SH-SY5Y (cell line): Measurements from ENCODE around the gene TRIOBP.

Experiments used
- GATA2 ChIP-seq: IDR thresholded peaks from 2 replicates; pipeline ENCODE4 v1.6.1; 2011; ENCODE audit warnings: mild to moderate bottlenecking, low read depth, low read length
- GATA3 ChIP-seq: IDR thresholded peaks from 2 replicates; pipeline ENCODE4 v1.6.1; 2011; ENCODE audit warnings: low read depth, mild to moderate bottlenecking, low read length, moderate library complexity

The TRIOBP gene

DNA sequence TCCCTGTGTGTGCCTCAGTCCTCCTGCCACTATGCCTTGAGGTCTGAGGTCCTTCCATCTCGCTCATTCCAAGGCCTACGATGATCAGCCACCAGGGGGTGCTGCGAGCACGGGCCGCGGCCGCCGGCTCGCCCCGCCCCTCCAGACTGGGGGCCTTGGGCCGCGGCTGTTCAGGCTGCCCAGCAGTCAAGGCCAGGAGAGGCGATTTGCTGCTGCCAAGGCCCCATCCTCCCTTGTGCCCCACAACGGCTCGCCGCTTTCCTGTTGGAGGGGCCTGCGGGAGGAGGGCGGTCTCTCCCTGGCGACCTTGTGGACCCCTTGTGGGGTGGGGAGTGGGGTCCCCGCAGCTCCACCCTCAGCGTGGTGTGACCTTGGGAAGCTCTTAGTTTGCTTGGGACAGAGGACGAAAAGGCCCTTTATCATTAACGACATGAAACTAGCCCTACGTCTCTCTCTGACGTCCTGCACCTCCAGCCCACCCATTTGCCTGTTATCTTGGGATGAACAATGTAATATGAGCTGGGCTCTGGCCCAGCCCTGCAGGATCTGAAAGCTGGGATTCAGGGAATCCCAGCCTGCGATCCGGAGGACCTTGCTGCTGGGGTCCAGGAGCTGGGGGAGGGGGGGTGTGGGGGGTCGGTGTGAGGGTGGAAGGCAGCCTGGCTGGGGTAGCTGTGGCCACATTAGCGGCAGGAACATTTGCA is 121.0 kb downstream of the TRIOBP start:
- TF ChIP-seq GATA2 (no peak), GATA3 (no peak)

- TF ChIP-seq GATA2, result no peak
- no peak for TF ChIP-seq GATA3
These were observed 121.7 kb downstream of the TRIOBP start for GRCh38 chr22:37818409-37819104.

GRCh38 chr22:37819105-37819433 is 122.2 kb downstream of the TRIOBP start:
- TF ChIP-seq GATA2, result no peak
- TF ChIP-seq GATA3, result no peak

DNA sequence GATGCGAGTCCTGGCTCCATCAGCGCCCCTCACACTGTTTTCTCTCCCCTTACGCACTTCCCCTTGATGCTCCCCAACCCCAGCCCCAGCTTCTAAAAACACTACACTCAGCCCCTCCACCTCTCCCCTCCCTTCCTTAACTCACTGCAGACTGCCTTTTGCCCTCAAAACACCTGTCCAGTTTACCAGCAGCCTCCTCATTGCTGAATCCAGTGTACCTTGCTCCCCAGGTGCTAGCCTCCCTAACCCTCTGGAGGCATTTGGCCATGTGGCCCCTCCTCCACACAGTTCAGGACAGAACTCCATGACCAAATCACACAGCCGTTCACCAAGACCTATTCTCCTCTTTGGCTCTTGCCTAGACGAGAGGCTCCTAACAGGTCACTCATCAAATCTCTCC is 123.5 kb downstream of the TRIOBP start:
- no peak for TF ChIP-seq GATA3
- TF ChIP-seq GATA2, result no peak

GRCh38 chr22:37822079-37822833 is 125.4 kb downstream of the TRIOBP start:
- TF ChIP-seq GATA2, result no peak
- no peak for TF ChIP-seq GATA3

GRCh38 chr22:37823134-37823985 is 126.5 kb downstream of the TRIOBP start, which contains the start of gene GALR3:
Gene GALR3, plus strand, starts transcription at chr22:37823382. Its CDS starts 25 bp downstream, at chr22:37823407.
- TF ChIP-seq GATA2, result no peak
- no peak for TF ChIP-seq GATA3

GRCh38 chr22:37824674-37825641 is 128.1 kb downstream of the TRIOBP start:
- TF ChIP-seq GATA3, result no peak
- no peak for TF ChIP-seq GATA2
